GOT3 (cell line): ENCODE measurements around the gene DOCK2.

ENCODE experiments used
- DNase-seq: peaks from one replicate; lab custom pipeline; 2025; ENCODE audit warnings: mixed read lengths; lab: John Stamatoyannopoulos, UW

DOCK2 gene

GRCh38 chr5:169688106-169688505 lies 51.0 kb downstream of the DOCK2 start:
- DNase-seq = no peak

DNA sequence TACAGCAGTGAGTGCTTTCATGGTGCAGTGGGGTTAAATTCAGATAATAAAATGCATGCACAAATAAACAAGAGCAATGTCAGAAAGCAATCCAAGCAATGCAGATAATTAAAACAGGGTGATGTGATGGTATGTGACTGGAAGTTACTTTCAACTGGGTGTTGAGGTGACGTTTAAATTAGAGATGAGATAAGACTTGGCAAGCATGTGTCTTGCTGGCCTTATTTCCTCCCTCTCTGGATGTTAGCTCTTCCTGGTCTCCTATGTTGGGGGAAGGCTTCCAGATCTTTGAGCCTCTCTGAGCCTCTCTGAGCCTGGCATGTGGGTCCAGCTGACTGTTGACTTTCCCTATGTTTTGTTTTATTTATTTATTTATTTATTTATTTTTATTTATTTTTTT lies 54.4 kb downstream of the DOCK2 start:
- DNase-seq = no peak

GRCh38 chr5:169694091-169694625 lies 57.1 kb downstream of the DOCK2 start:
- no peak for DNase-seq

GRCh38 chr5:169695025-169695625 lies 58.0 kb downstream of the DOCK2 start:
- no peak for DNase-seq

- DNase-seq = peak; percentile 63
Observed at GRCh38 chr5:169695919-169696490, 58.9 kb downstream of the DOCK2 start.

GRCh38 chr5:169696621-169697510 lies 59.8 kb downstream of the DOCK2 start:
- no peak for DNase-seq

GRCh38 chr5:169697511-169697890 lies 60.4 kb downstream of the DOCK2 start:
- DNase-seq = no peak

- no peak for DNase-seq
Observed at GRCh38 chr5:169697976-169698375, 60.9 kb downstream of the DOCK2 start.

DNA sequence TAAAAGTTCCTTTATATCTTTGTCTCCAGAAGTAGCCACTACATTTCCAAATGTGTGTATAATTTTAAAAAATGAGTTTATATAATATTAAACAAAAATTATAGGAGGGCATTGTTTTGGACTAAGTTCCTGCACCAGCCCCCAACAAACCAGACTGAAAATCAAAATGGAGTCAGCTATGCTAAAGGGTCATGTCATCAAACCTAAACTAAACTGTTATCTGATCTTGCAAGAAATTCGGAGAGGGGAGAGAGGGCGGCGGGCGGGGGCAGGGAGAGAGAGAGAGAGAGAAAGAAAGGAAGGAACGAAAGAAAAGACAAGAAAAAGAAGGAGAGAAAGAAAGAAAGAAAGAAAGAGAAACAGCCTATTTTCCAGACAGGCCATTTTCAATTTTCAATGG lies 63.5 kb downstream of the DOCK2 start:
- DNase-seq = no peak

DNA sequence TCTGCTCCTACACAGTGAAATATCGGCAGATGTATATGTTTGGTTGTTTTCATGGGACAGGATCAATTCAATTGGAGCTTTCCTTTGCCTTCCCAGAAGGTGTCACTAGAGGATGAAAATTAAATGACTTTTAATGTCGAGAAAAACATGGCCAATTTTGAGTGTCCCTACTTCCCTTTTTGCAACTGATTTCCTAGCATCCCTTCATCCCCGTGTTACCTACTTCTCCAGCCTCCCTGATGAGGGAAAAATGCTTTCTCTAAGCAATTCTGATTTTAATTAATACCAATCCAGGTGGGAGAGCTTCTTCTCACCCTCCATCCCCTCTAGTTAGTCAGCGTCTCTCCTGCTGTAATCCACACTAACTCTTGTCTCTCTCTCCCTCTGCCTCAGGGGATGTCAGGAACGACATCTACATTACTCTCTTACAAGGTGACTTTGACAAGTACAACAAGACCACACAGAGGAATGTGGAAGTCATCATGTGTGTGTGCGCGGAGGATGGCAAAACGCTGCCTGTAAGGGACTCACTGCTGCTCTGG lies 64.9 kb downstream of the DOCK2 start:
- DNase-seq = no peak

DNA sequence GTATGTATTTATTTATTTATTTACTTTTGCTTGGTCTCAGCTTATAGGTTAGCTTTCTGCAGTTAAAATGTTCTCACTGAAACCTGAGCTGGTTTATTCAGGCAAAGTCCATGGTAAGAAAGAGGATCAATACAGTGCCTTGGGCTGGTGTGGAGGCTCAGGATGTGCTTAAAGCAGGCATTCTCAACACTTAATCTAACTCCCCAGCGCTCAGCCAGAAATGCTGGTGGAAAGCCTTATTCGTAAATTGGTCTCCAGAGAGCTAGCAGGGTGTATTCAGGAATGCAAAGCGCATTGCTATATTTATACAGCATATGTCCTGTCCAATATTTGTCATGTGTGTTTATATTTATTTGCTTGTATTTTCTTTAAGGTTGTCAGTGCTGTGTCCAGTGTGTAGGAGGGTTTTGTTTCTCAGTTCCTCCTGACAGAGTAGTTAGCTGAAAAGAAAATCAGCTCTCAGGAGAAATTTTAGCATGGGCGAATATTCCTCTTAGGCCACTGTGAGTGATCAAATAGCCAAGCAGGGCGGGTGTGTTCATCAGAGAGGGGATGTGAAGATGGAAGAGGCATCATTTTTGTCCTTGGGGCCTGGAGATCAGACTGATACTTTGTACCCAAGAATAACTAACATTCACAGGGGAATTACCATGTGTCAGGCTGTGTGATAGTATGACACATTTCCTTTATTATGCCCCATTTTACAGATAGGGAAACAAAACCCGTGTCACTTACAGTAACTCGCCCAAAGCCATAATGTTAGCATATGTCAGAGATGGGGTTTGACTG lies 65.8 kb downstream of the DOCK2 start:
- DNase-seq = no peak

GRCh38 chr5:169703813-169704212 lies 66.7 kb downstream of the DOCK2 start:
- no peak for DNase-seq

- DNase-seq = no peak
Observed at GRCh38 chr5:169705322-169705721, 68.2 kb downstream of the DOCK2 start.

GRCh38 chr5:169706071-169706470 lies 69.0 kb downstream of the DOCK2 start:
- DNase-seq = no peak

DNA sequence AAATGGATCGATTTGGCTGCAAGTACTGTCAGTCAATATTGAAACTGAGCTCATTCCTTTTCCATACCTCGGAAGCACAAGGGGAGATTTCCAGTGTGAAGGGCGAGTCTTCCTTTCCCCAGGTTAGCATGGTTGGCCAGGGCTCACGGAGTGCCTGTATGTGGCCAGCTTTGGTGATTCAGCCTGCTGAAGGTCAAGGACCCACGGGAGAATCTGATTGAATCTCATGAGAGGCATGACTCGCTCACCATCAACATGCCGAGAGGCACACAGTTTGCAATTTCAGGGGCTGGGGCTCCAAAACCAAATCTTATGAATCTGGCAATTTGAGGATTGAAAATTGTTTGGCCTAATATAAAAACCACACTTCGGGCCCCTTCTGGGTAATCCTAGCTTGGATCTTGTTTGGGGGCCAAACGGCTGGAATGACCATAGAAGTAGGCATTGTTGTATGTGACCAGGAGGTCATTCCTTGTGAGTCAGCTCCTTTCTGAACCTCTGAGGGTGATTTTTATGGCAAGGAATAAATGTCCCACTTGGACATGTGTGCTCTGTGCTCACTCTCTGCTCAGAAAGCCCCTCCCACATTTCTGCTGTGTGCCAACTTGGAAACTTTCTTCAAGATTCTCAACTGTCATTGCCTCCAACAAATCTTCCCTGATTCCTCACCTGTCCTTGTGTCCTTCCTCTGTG lies 69.8 kb downstream of the DOCK2 start:
- peak; percentile 40 for DNase-seq

GRCh38 chr5:169707686-169708085 lies 70.6 kb downstream of the DOCK2 start:
- DNase-seq = no peak

- DNase-seq = no peak
Observed at GRCh38 chr5:169710675-169711074, 73.6 kb downstream of the DOCK2 start.

DNA sequence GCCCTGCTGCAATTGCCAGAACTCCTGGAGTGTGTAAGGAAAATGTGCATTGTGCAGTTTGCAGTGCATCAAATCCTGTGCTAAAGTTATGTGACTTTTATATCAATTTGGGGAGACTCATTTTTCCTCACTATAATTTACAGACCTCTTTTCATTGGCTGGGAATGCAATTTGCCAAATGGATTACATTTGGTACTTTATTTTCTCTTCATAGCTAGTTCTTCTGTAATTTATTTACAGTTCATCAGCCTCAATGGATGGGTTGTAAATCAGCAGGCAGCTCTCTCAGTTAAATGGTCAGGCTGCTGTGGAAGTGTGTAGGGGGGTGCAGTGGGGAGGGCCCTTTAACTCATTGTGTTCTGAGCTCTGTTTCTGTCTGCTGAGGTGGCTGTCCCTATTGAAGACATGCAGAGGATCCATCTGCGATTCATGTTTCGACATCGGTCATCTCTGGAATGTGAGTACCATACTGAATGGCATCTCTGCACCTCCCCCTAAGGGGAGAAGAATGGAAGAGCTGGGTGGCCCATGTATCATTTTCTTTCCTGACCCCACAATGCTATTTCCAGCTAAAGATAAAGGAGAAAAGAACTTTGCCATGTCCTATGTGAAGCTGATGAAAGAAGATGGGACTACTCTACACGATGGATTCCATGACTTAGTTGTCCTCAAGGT lies 74.6 kb downstream of the DOCK2 start:
- no peak for DNase-seq

GRCh38 chr5:169712428-169712827 lies 75.4 kb downstream of the DOCK2 start:
- DNase-seq = no peak

DNA sequence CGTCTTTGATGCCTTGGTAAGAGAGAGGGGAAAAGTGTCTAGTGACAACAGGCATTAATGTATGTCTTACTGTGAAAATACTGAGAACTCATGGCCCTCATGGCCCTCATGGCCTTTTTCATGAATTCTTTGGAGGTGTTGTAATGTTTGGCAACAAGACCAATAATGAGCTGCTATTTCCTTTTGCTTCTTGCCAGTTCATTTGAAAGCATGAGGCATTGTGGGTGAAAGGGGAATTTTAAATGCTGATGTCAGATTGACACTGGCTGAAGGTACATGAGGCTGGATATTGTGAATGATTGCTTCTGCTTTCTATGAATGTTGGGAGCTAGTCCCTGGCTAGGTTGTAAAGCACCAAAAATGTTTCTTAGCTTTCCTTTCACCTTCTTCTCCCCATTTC lies 79.2 kb downstream of the DOCK2 start:
- no peak for DNase-seq

GRCh38 chr5:169717288-169717687 lies 80.2 kb downstream of the DOCK2 start:
- no peak for DNase-seq
